Measurements from ENCODE around the gene FIP1L1. TPM values are rescaled to one million over a fixed set of nuclear protein-coding genes. Genes with fewer than 3 reads are reported as not detected.
"Not testable (repeated sequence)": the region's sequence is repeated elsewhere in the genome, so short reads cannot be mapped to it uniquely, and the experiment has no call there.

FIP1L1 gene
- total RNA-seq, 1 experiment from 2014 or later: 103 TPM

GRCh38 chr4:53378171-53378482, 686 bp downstream of the FIP1L1 start:
- ChIA-PET CTCF (interaction anchor here (0.6 to 1.3 kb wide), 6 partner anchors 41 to 1546 kb away, joined by 3 to 4 read pairs (median 3); no protein-coding TSS in a partner anchor), POLR2A (interaction anchor here (0.6 to 6.7 kb wide), 14 partner anchors 10 to 1687 kb away, joined by 3 to 75 read pairs (median 3); partner anchors contain the start of gene SCFD2)
- DNase-seq (ENCODE audit: unreplicated experiment): no peak
- BruUV-seq (replicated peaks): no TSS peak
- Mint-ChIP-seq H3K9me3 (ENCODE audit: unreplicated experiment) (no peaks in the 10 kb centered on the region), H3K27ac (ENCODE audit: low read depth, unreplicated experiment) (peak overlapping the region; percentile 94), H3K36me3 (ENCODE audit: insufficient read depth, unreplicated experiment) (peaks cover 11% of the 10 kb centered on the region), H3K4me3 (ENCODE audit: unreplicated experiment) (peak overlapping the region; percentile 86), H3K27me3 (ENCODE audit: insufficient read depth, unreplicated experiment) (no peaks in the 10 kb centered on the region), H3K4me1 (ENCODE audit: insufficient read depth, unreplicated experiment) (peaks cover 17% of the 10 kb centered on the region)
- intact Hi-C loops (cut with micrococcal nuclease): no loop called here
- no peak for TF ChIP-seq CTCF (IDR thresholded peaks at IDR 0.05; ENCODE audit: unreplicated experiment)

GRCh38 chr4:53380221-53380620, 2.8 kb downstream of the FIP1L1 start:
- ChIA-PET CTCF (interaction anchor here (1.0 to 2.4 kb wide), 3 partner anchors 39 to 854 kb away, joined by 3 to 15 read pairs (median 3); no protein-coding TSS in a partner anchor), POLR2A (interaction anchor here (0.6 to 6.7 kb wide), 6 partner anchors 10 to 96 kb away, joined by 3 to 75 read pairs (median 5); partner anchors contain the start of gene SCFD2)

GRCh38 chr4:53409479-53409878, 32.0 kb downstream of the FIP1L1 start:
- H3K4me3 Mint-ChIP-seq (ENCODE audit: unreplicated experiment); POLR2A ChIA-PET; H3K27me3 Mint-ChIP-seq (ENCODE audit: insufficient read depth, unreplicated experiment); intact Hi-C loops (cut with micrococcal nuclease); H3K9me3 Mint-ChIP-seq (ENCODE audit: unreplicated experiment); H3K27ac Mint-ChIP-seq (ENCODE audit: low read depth, unreplicated experiment); DNase-seq (ENCODE audit: unreplicated experiment); CTCF ChIA-PET; BruUV-seq (replicated peaks): not testable (repeated sequence)
- peaks cover 43% of the 10 kb centered on the region for H3K36me3 Mint-ChIP-seq (ENCODE audit: insufficient read depth, unreplicated experiment)
- peaks cover 13% of the 10 kb centered on the region for H3K4me1 Mint-ChIP-seq (ENCODE audit: insufficient read depth, unreplicated experiment)

More at GRCh38 chr4:53380221-53380620, 2.8 kb downstream of the FIP1L1 start:
- Mint-ChIP-seq H3K4me3 (ENCODE audit: unreplicated experiment) (no peak overlapping the region), H3K4me1 (ENCODE audit: insufficient read depth, unreplicated experiment) (peaks cover 22% of the 10 kb centered on the region), H3K9me3 (ENCODE audit: unreplicated experiment) (no peaks in the 10 kb centered on the region), H3K27me3 (ENCODE audit: insufficient read depth, unreplicated experiment) (no peaks in the 10 kb centered on the region), H3K27ac (ENCODE audit: low read depth, unreplicated experiment) (no peak overlapping the region), H3K36me3 (ENCODE audit: insufficient read depth, unreplicated experiment) (peaks cover 27% of the 10 kb centered on the region)
- no peak for TF ChIP-seq CTCF (IDR thresholded peaks at IDR 0.05; ENCODE audit: unreplicated experiment)
- intact Hi-C loops (cut with micrococcal nuclease): no loop called here
- no TSS peak for BruUV-seq (replicated peaks)
- no peak for DNase-seq (ENCODE audit: unreplicated experiment)

- intact Hi-C loops (cut with micrococcal nuclease): no loop called here
- CTCF ChIA-PET: interaction anchor here (0.6 to 1.0 kb wide), 2 partner anchors 38 to 41 kb away, joined by 3 read pairs; no protein-coding TSS in a partner anchor
- TF ChIP-seq CTCF (IDR thresholded peaks at IDR 0.05; ENCODE audit: unreplicated experiment): no peak
- no peaks in the 10 kb centered on the region for H3K27me3 Mint-ChIP-seq (ENCODE audit: insufficient read depth, unreplicated experiment)
- no TSS peak for BruUV-seq (replicated peaks)
- peaks cover 38% of the 10 kb centered on the region for H3K36me3 Mint-ChIP-seq (ENCODE audit: insufficient read depth, unreplicated experiment)
- POLR2A ChIA-PET: interaction anchor here (1.3 kb wide), 1 partner anchor 9 kb away, joined by 3 read pairs; no protein-coding TSS in a partner anchor
- no peak overlapping the region for H3K4me3 Mint-ChIP-seq (ENCODE audit: unreplicated experiment)
- no peak for DNase-seq (ENCODE audit: unreplicated experiment)
- no peaks in the 10 kb centered on the region for H3K9me3 Mint-ChIP-seq (ENCODE audit: unreplicated experiment)
- no peak overlapping the region for H3K27ac Mint-ChIP-seq (ENCODE audit: low read depth, unreplicated experiment)
- H3K4me1 Mint-ChIP-seq (ENCODE audit: insufficient read depth, unreplicated experiment): no peaks in the 10 kb centered on the region
Observed at GRCh38 chr4:53419208-53419607, 41.8 kb downstream of the FIP1L1 start.
